Measurements from ENCODE around the gene MACROD2.

DNA sequence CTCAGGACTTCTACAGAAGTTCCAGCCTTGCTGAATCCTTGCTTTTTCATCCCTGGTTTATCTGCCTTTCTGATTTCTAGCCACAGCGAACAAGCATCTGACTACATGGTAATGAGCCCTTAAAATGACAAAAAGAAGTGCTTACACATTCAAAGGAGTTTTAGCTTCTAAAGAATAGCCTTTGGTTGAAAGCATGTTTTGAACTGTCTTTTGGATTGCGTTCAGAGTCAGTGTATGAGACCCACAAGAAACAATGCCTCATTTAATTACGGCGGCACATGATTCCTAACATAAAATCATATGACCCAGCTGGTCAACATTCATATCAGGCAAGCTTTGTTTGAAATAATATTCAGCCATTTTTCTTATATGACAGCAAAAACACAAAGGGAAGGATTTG is 1793.8 kb downstream of the MACROD2 start:
- TF ChIP-seq, protein P1, sequence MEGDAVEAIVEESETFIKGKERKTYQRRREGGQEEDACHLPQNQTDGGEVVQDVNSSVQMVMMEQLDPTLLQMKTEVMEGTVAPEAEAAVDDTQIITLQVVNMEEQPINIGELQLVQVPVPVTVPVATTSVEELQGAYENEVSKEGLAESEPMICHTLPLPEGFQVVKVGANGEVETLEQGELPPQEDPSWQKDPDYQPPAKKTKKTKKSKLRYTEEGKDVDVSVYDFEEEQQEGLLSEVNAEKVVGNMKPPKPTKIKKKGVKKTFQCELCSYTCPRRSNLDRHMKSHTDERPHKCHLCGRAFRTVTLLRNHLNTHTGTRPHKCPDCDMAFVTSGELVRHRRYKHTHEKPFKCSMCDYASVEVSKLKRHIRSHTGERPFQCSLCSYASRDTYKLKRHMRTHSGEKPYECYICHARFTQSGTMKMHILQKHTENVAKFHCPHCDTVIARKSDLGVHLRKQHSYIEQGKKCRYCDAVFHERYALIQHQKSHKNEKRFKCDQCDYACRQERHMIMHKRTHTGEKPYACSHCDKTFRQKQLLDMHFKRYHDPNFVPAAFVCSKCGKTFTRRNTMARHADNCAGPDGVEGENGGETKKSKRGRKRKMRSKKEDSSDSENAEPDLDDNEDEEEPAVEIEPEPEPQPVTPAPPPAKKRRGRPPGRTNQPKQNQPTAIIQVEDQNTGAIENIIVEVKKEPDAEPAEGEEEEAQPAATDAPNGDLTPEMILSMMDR (conservative IDR thresholded peaks at IDR 0.05 in 1 of 2, IDR thresholded peaks at IDR 0.05 in 1 of 2; ENCODE audit: extremely low read depth in 1 of 2, insufficient read depth in 1 of 2, low read depth in 1 of 2, low read length in 2 of 2): no peak
- TF ChIP-seq EZH2 (IDR thresholded peaks at IDR 0.05; ENCODE audit: borderline replicate concordance, low read length): no peak

All from mammary epithelial cell (primary cell).